CD4-positive, alpha-beta T cell (primary cell): ENCODE data around the gene ACBD6. TPM values are rescaled to one million over a fixed set of nuclear protein-coding genes. Genes with fewer than 3 reads are reported as not detected.

Experiments
- ATAC-seq: fragments of 200-7000 bp; cut with Tn5 transposase; one replicate; pipeline ENCODE4 v1.10.0; 2022; ENCODE audit warnings: mild to moderate bottlenecking; ENCODE audit not compliant: poor library complexity
- CTCF ChIA-PET: fragments of 350-600 bp; sonication (Branson Sonifier 250); formaldehyde crosslinking; loops from one replicate; lab custom pipeline; 2021; ENCODE audit warnings: antibody characterized with exemption, inconsistent platforms; lab: Charles Lee
- POLR2A ChIA-PET: fragments of 350-600 bp; sonication (Branson Sonifier 250); formaldehyde crosslinking; loops from one replicate; lab custom pipeline; 2021; ENCODE audit warnings: antibody characterized with exemption, inconsistent platforms; lab: Charles Lee
- DNase-seq, 14 experiments: peaks; one replicate each; pipeline ENCODE4 v3.0.0-alpha.2; 2013 to 2020; ENCODE audit warnings: mixed read lengths in 2 of 14
- H3K27ac ChIP-seq, 2 donors: one replicate each; pipeline versions ENCODE4 v1.5.1 to v1.7.0; 2013; ENCODE audit warnings: low read length in 2 of 2, low read depth in 1 of 2, mild to moderate bottlenecking in 1 of 2
- H3K27me3 ChIP-seq, 2 experiments: 1 replicate in 1 of 2; 2 replicates in 1 of 2; pipeline versions ENCODE4 v1.6.1 to v1.7.0; 2013; ENCODE audit warnings: low read length in 2 of 2, control low read depth in 1 of 2, mild to moderate bottlenecking in 1 of 2, moderate library complexity in 1 of 2; ENCODE audit not compliant: insufficient read depth in 2 of 2, control insufficient read depth in 1 of 2
- H3K36me3 ChIP-seq: one replicate; pipeline ENCODE4 v1.6.1; 2013; ENCODE audit warnings: low read length, control low read depth; ENCODE audit not compliant: insufficient read depth
- H3K4me1 ChIP-seq: one replicate; pipeline ENCODE4 v1.6.1; 2013; ENCODE audit warnings: low read length, control low read depth; ENCODE audit not compliant: insufficient read depth
- H3K4me3 ChIP-seq: one replicate; pipeline ENCODE4 v1.5.1; 2013; ENCODE audit warnings: mild to moderate bottlenecking, low read length, moderate library complexity
- H3K9me3 ChIP-seq, 2 experiments: 1 replicate in 1 of 2; 2 replicates in 1 of 2; pipeline versions ENCODE4 v1.6.1 to v1.7.0; 2013; ENCODE audit warnings: low read length in 2 of 2, mild to moderate bottlenecking in 2 of 2, control low read depth in 1 of 2, moderate library complexity in 1 of 2; ENCODE audit not compliant: control insufficient read depth in 1 of 2, insufficient read depth in 1 of 2
- H3K27ac Mint-ChIP-seq: one replicate; pipeline ENCODE4 v1.8.0; 2020; ENCODE audit warnings: mixed read lengths
- H3K27me3 Mint-ChIP-seq: one replicate; pipeline ENCODE4 v1.8.0; 2021; ENCODE audit warnings: mixed read lengths
- H3K36me3 Mint-ChIP-seq: one replicate; pipeline ENCODE4 v1.8.0; 2021; ENCODE audit warnings: low read depth, mixed read lengths
- H3K4me1 Mint-ChIP-seq: one replicate; pipeline ENCODE4 v1.8.0; 2021; ENCODE audit warnings: low read depth, mixed read lengths
- H3K4me3 Mint-ChIP-seq: one replicate; pipeline ENCODE4 v1.8.0; 2020; ENCODE audit warnings: mild to moderate bottlenecking, mixed read lengths
- H3K9me3 Mint-ChIP-seq: one replicate; pipeline ENCODE4 v1.8.0; 2020; ENCODE audit warnings: mixed read lengths
- CTCF ChIP-seq: fragments of 200-600 bp; IDR thresholded peaks from one replicate; pipeline ENCODE4 v1.8.0; 2022; ENCODE audit warnings: antibody characterized with exemption, mild to moderate bottlenecking
- intact Hi-C, 2 experiments: fragments of 100-400 bp; cut with DNase I in 1 of 2; cut with micrococcal nuclease in 1 of 2; formaldehyde crosslinking; loops; one replicate each; pipeline versions ENCODE4 v1.15.1 to v1.9.0; 2023 to 2025; cut with DNase I, micrococcal nuclease
- polyA plus RNA-seq, 2 donors: library from polyadenylated mRNA; unstranded; fragments of 120-200 nt; gene quantifications; one replicate each; pipeline ENCODE4 v1.2.1, GENCODE V29; 2013
- total RNA-seq, 174 experiments: library from RNA in 2 of 174; stranded (reverse) in 2 of 174; gene quantifications; one replicate each; pipeline ENCODE4 v1.2.3 and lab custom pipeline; 2021 to 2026

ACBD6 gene
- total RNA-seq (10 to 100 TPM; 28.2 to 28.8 TPM), total RNA-seq (lab: John Stamatoyannopoulos, UW) (15.1 to 94.7 (median 53.3) reads per million in 172 experiments)
- 44.0 TPM for polyA plus RNA-seq (2013, experiment 1 of 2)
- polyA plus RNA-seq (2013, experiment 2 of 2) = 39.5 TPM

GRCh38 chr1:180502361-180503279 is at the start of gene ACBD6:
Gene ACBD6, minus strand, starts transcription at chr1:180502577. Its CDS starts 311 bp downstream, at chr1:180502266.
- peak within 1 kb of the TSS; percentile 98 for H3K4me3 ChIP-seq
- H3K9me3 Mint-ChIP-seq = no peaks in the 10 kb centered on the region
- peak; percentile 90 for ATAC-seq
- no peaks in the 10 kb centered on the region for H3K27me3 Mint-ChIP-seq
- peaks cover 23% of the 10 kb centered on the region for H3K36me3 Mint-ChIP-seq
- peak; percentile 76 to 94 (median 83) for DNase-seq
- no peaks in the 10 kb centered on the region for H3K27me3 ChIP-seq
- TF ChIP-seq CTCF = no peak
- CTCF ChIA-PET = interaction anchor here (0.9 to 2.1 kb wide), 5 partner anchors 13 to 129 kb away, joined by 3 to 7 read pairs (median 4); no protein-coding TSS in a partner anchor
- H3K4me1 Mint-ChIP-seq = peaks cover 43% of the 10 kb centered on the region
- H3K36me3 ChIP-seq = no peaks in the 10 kb centered on the region
- peak within 1 kb of the TSS; percentile 94 for H3K27ac Mint-ChIP-seq
- intact Hi-C loops = loop anchor here (2.0 to 10.0 kb wide), 6 partner anchors 20 to 1480 kb away; partner anchors contain the start of genes XPR1 (in 2 of the 2), AXDND1 (in 1 of the 2), STX6 (in 1 of the 2) and TOR1AIP2 (in 1 of the 2)
- no peaks in the 10 kb centered on the region for H3K9me3 ChIP-seq
- H3K27ac ChIP-seq = peak within 1 kb of the TSS; percentile 74 to 85
- peak within 1 kb of the TSS; percentile 92 for H3K4me3 Mint-ChIP-seq
- peaks cover 23% of the 10 kb centered on the region for H3K4me1 ChIP-seq
- POLR2A ChIA-PET = interaction anchor here (0.6 to 2.5 kb wide), 18 partner anchors 8 to 1776 kb away, joined by 3 to 16 read pairs (median 5); partner anchors contain the start of genes MR1, QSOX1, TOR1AIP1 and XPR1

GRCh38 chr1:180551997-180552396 is 49.6 kb upstream of the ACBD6 start:
- ATAC-seq = no peak
- intact Hi-C loops = no loop called here

More at GRCh38 chr1:180551997-180552396, 49.6 kb upstream of the ACBD6 start:
- Histone ChIP-seq H3K36me3 (no peaks in the 10 kb centered on the region), H3K27me3 (no peaks in the 10 kb centered on the region), H3K9me3 (no peaks in the 10 kb centered on the region), H3K4me3 (no peak overlapping the region), H3K27ac (no peak overlapping the region), H3K4me1 (no peaks in the 10 kb centered on the region)
- no peak for DNase-seq
- POLR2A ChIA-PET = no interaction called here
- Mint-ChIP-seq H3K36me3 (no peaks in the 10 kb centered on the region), H3K9me3 (no peaks in the 10 kb centered on the region), H3K27me3 (no peaks in the 10 kb centered on the region), H3K4me1 (no peaks in the 10 kb centered on the region), H3K4me3 (no peak overlapping the region), H3K27ac (no peak overlapping the region)
- CTCF ChIA-PET = no interaction called here
- TF ChIP-seq CTCF = no peak
